ENCODE measurements around the gene STRN.
"Not testable (repeated sequence)": the region's sequence is repeated elsewhere in the genome, so short reads cannot be mapped to it uniquely, and the experiment has no call there.

The STRN gene

DNA sequence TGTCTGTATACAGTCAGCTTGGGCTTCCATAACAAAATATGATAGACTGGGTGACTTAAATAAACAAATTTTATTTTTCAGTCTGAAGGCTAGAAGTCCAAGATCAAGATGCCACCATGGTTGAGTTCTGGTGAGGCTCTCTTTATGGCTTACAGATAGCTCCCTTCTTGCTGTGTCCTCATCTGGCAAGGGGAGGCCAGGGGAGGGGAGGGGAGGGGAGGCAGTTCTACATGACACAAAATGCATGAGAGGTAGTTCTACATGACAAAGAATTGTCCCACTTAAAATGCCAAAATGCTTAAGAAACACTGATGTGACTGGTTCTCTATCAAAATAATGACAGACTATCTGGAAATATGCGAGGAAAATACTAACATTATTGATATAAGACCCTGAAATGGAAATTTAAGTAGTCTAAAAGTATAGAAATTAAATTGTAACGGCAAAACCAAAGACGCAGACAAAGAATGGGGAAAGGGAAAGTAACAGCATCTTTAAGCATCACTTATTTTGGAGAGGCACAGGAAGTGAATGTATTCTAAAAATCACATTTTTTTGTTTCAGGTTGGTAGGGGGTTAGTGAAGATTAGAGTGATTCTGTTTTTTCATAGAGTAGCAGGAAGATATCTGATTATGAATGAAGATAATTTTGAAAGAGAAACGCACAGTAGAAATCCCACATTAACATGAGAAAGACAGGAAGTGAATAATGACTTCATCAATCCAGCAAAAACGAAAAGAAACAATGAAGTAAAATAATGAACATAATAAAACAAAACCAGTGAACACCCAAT, 131.4 kb downstream of the STRN start:
- DNase-seq (ENCODE audit: low read depth): no peak

DNA sequence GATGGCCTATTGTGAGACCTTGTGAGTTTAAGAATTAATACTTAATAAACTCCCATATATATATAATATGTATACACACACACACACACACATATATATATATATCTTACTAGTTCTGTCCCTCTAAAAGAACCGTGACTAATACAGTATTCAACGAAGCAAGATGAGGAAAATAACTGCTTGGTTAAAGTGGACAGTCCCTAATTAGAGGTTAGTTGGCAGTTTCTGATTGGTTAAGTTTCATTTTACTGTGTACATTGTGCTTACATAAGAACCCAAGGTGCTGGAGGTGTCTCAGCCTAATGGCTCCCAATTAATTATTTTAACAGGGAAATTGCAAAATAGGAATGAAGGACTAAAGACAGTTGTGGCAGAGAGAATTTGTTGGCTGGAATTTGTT, 132.1 kb downstream of the STRN start:
- DNase-seq (ENCODE audit: low read depth): no peak

DNA sequence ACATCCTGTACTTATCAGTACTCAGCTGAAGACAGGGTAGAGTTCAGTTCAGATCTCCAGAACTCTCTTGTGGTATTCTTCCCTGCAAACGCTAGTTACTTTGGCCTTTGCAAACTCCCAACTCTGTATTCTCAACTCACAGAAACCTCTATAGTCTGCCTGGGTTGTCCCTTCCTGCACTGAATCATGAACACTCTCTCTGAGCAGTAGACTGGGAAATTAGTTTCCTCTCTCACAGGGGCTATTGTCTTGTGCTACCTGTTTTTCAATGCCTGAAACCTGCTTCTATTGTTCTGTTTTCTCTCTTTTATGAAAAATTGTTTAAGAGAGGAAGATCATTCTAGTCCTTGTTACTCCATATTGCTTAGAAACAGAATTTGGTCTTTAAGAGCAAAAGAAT, 135.2 kb downstream of the STRN start:
- DNase-seq (ENCODE audit: low read depth): no peak

DNA sequence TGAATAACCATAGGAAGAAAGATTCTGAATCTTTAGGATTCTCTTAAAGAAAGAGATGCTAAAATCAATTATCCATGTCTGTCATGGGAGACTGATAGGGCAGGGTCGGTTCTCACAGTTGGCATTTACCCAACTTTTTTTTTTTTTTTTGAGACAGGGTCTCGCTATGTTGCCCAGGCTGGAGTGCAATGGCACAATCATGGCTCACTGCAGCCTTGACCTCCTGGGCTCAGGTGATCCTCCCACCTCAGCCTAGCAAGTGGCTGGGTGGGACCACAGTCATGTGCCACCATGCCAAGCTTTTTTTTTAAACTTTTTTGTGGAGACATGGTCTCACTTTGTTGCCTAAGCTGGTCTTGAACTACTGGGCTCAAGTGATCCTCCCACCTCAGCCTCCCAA, 141.7 kb downstream of the STRN start:
- DNase-seq (ENCODE audit: low read depth): not testable (repeated sequence)

DNA sequence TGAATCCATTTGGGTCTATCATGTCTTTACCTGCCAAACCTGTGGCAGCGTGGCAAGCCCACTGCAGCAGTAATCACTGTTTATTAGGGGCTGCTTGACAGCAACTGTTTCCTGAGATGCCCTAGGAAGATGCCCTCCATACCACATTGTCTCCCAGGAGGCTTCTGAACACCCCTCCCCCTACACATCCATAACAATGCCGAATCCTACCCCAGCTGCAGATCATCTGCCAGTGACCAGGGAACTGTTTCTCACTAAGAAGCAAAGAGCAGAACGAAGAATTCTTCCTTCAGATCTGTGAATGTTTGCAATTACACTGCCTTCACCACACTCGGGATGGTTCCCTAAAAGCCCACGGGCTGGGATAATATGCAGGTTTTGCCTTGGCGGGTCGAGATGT, 142.1 kb downstream of the STRN start:
- DNase-seq (ENCODE audit: low read depth): no peak

DNA sequence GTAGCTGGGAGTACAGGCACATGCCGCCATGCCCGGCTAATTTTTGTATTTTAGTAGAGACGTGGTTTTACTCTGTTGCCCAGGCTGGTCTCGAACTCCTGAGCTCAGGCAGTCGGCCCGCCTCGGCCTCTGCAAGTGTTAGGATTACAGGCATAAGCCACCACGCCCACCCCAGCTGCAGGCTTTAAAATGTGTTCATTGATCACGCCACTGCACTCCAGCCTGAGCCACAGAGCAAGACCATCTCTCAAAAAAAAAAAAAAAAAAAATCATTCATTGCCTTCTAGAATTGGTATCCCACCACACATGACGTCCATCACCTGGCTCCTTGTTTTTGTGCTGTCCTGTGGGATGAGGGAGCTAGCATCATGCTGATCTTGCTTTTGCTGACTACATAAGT, 142.5 kb downstream of the STRN start:
- no peak for DNase-seq (ENCODE audit: low read depth)

DNA sequence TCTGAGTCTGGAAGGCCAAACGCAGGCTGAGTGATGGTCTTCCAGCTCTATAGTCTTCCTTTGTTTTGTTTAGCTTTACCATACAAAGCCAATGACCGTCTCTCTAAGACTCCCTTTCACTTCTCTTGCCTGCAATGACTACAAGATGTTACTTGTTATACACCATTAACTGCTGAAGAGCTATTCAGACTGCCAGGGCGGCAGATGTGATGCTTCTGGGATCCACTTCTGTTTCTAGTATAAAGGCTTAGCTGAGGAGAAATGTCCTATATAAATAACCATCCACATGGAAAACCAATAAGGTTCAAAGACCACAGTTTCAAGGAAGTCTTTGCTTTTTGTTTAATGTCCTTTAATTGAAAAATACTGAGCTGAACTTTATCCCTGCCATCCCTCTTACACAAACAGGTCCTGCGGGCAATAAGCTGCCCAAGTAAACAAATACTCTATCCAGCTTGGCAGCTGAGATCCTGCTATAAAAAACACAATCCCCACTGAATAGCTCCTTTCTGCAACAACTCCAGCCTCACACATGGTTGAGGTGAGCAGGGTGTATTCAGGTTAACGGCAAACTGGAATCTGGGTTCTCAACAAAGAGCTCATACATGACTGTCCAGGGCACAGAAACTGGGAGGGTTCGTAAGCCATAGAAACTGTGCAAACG, 145.3 kb downstream of the STRN start:
- no peak for DNase-seq (ENCODE audit: low read depth)

DNA sequence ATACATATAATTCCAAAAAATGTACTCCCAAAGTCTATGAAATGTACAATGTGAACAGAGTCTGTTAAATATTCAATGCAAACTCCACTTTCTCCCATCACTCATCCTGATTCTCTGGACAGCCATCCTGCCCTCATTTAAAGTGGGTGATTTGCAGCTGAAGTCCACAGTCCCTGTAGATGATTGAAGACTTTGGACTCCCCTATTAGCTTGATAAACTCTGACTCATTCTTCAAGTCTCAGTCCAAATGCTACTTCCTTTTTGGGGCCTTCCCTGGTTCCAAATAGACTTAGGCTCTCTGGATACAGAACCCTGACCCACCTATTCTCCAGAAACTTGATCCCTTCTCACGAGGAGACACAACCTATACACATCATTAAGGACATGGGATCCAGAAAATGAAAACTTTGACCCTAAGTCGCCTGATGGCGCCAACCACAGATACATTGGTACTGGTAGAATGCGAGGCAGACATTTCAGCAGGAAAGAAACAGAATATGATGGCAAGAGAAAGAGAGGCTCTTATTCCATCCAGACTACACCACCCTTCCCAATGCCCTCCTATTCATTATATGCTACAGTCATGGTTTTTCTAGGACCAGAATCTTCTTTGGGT, 147.1 kb downstream of the STRN start:
- no peak for DNase-seq (ENCODE audit: low read depth)

DNA sequence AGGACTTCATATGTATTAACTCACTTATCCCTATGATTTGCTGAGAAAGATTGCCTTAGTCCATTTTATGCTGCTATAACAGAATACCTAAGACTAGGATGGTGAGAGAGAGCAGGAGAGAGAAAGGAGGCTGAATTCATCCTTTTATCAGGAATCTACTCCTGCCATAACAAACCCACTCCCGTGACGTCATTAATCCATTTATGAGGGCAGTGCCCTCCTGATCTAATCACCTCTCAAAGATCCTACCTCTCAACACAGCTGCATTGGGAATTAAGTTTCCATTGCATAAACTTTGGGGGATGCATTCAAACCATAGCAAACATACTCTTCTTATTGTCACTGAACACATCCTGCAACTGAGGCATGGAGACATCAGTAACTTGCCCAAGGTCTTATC, 147.8 kb downstream of the STRN start:
- no peak for DNase-seq (ENCODE audit: low read depth)

DNA sequence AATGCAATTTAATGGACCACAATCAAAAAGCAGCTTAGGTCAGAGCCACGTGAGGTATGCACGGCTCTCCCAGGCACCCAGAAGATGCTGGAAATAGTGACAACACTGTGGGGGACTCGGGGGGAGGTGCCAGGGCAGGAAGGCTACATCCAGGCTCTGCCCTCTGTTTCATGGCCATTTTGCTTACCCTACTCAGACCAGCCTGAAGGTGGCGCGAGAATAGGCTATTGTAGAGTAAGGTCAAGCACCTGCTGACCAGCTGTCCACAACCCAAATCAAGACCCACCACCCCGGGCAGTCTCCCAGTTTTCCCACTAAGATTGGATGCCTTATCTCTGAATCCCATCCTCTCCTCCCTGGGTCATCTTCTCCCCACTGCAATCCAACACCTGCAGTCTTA, 154.1 kb downstream of the STRN start:
- DNase-seq (ENCODE audit: low read depth): no peak

DNA sequence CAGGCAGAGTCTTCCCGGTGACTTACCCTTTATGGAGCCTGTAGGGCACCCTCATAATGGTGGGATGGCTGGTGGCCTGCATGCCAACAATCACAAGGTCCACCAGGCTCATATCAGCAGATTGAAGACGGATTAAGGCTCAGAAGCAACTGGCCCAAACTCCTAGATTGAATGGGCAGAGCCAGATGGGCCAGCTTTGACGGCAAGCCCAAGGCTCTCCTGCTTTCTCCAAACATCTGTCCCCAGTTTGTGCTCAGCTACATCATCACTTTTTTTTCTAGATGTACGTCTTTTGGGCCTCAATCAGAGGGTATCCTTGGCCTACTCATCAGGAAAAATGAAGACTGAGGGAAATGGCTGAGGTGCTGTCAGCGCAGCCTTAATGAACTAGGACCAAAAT, 155.3 kb downstream of the STRN start:
- no peak for DNase-seq (ENCODE audit: low read depth)

DNA sequence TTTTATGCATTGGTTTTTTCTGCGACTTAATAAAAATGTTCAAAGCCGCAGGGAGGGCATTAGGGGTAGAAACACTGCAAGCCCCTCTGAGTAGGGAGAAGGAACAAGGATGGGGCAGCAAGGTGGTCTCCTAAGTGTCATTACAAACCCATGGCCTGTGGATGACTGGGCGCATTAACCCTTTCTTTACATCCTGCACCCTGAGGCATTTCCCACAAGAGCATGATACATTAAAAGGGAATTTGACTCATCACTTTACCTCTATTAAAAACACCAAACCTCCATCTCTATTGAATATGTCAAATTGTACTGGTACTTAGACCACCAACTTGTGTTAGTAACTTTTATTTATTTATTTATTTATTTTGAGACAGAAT, 157.3 kb downstream of the STRN start:
- DNase-seq (ENCODE audit: low read depth): no peak

DNA sequence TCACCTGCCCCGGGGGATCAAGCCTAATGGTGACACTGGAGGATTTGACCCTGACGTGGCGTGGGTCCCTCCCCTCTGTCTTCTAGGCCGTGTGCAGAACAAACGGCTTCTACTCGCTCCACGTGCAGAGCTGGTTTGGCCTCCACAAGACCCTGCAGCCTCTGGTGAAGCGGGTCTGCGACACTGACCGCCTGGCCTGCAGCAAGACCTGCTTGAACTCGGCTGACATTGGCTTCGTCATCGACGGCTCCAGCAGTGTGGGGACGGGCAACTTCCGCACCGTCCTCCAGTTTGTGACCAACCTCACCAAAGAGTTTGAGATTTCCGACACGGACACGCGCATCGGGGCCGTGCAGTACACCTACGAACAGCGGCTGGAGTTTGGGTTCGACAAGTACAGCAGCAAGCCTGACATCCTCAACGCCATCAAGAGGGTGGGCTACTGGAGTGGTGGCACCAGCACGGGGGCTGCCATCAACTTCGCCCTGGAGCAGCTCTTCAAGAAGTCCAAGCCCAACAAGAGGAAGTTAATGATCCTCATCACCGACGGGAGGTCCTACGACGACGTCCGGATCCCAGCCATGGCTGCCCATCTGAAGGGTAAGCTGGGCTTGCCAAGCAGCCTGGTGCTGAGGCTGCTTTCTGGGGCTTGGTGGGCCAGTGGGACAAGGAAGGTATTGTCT, 157.8 kb downstream of the STRN start:
- no peak for DNase-seq (ENCODE audit: low read depth)

DNA sequence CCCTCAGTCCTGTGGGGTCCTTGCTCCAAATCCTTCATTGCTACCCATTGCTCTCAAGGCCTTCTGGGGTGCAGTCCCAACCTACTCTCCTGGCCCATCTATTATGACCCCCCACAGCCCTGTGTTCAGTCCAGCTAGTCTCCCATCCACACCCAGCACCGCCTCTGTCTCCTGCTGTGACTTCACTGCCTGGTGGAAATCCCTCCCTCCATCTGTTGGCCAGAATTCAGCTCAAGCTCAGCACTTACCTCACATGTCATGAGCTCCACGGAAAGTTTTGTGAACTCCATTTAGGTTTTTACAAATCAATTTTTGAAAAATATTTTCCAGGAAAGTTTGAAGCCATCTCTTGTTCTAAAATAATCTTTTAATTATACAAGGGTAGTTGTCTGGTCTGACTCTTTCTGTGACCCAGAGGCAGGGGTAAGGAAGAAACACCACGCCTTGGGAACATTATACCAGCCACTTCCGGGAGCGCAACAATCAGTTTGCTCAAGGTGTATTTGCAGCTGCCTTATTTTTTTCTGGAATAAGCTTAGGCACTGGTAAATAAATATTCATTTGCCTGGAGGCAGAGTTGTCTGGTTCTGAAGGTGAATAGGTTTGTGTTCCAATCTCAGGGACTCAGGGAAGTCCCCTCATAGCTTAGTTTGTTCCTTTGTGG, 159.0 kb downstream of the STRN start:
- DNase-seq (ENCODE audit: low read depth): no peak

DNA sequence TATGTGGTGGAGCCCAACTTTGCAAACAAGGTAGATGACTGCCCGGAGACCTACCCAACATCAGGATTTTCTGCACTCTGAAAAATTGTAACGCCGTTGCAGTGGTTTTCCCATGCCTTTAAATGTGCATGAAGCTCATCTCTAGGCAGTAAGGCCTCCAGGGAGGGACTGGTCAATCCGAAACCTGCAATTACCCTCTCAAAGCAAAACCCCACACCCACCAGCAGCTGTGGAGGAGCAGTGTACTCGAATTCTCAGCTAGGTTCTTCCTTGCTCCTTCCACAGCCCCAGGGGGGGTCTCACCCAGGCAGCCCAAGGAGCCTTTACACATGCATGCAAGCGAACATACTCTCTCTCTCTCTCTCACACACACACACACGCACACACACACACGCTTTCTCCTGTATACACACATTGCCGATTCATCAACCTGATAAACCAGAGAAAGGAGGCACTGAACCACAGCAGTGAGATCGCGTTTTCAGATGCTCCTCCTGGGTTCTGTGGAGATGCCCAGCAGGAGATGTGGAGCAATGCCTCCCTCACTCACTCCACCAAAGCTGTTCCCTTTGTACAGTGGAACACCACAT, 160.6 kb downstream of the STRN start:
- DNase-seq (ENCODE audit: low read depth): no peak

DNA sequence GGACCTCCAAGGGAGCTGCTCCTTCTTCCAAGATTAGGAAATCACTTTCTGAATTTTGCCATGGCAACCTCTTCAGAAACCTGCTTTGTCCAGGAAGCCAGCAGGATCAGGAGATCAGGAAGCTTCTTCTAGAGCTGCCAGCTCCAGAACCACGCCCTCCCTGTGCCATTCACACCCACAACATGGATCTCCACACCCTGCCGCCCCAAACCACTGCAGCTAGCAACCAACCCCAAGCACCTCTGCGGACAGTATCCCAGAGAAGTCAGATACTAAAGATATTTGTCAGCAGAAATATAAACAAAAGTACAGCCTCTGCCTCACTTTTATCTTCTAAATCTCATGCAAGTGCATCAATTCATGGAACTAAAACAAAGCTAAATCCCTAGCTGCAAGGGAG, 163.4 kb downstream of the STRN start:
- DNase-seq (ENCODE audit: low read depth): no peak

DNA sequence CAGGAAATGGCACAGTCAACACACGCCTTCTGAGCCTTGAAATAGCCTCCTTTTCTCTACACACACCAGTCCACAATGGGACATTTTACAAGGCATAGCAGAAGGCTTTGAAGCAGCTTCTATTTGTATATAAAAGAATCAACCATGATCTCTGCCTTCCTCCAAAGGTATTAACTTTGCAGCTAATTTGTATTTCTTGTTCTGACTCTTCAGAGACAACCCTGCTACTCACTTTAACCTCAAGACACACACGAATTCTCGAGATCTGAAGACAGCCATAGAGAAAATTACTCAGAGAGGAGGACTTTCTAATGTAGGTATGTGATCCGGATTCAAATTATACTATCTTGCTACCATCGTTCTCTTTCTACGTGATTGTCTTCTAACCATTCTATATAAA, 165.2 kb downstream of the STRN start:
- no peak for DNase-seq (ENCODE audit: low read depth)

DNA sequence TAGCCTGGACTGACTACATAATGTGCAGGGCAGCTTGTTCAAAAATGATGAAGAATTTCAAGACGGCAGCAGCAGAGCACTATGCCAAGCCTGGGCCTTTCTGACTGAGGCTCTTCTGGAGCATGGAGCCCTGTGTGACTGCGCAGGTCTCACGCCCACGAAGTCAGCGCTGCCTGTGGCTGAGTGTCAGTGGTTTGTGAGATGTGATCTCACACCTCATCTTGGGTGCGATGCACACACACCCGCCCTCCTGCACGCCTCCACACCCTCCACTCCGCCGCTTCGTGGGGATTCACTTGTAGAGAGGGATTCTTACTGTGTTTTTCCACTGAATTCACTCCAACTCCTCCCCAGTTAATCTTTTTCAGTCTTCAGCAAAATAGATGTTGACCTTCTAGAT, 166.0 kb downstream of the STRN start:
- no peak for DNase-seq (ENCODE audit: low read depth)

DNA sequence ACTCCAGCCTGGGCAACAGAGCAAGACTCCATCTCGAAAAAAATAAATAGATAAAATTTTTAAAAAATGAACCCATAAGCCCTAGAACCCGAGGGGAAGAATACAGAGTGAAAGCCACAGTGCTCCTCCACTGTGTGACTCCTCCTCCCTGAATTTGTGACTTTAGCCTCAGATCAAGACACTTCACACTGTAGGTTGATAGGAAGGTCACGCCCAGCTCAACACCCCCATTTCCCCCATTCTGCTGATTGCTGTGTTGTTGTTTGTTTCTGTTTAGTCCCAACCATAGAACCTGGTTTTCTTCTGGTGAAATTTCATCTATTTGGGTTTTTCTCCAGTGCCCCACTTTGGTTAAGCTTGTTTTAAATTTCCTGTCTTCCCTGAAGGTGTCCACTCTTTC, 167.6 kb downstream of the STRN start:
- DNase-seq (ENCODE audit: low read depth): no peak

DNA sequence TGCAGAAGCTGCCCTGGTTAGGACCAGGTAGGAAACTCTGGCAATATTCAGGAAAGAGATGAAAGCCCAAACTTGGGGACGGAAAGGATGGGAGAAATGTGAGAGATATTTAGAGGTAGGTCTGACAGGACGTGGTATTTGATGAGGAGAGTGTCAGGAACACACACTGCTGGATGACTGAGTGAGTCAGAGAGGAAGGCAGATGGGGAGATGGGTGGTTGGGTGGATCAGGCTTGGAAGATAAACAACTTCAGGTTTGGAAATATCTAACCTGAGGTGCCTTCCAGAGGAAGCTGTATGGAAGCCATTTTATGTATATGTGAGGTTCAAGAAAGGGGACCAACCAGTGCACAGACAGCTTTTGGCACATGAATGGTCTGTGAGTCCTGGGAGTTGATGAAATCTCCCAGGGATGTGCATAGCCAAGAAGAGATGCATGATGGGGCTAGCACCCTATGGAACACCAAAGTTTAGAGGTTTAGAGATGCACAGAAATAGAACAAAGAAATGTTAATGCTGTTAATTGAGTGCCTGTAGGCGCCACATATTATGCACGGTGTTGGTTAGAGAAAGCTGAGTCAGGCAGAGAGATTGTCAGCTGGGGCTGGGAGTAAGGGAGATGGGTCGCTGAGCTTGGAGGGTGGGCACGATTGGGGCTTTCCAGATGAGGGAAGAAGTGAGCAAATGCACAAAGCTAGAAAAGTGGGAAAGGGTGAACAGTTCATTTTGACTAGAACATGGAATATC, 168.8 kb downstream of the STRN start:
- DNase-seq (ENCODE audit: low read depth): no peak

Data from HS-27A (cell line).